ENCODE data around the gene UBE2D1.

Gene UBE2D1

GRCh38 chr10:58341947-58342346 lies 7.1 kb downstream of the UBE2D1 start:
- DNase-seq: no peak

DNA sequence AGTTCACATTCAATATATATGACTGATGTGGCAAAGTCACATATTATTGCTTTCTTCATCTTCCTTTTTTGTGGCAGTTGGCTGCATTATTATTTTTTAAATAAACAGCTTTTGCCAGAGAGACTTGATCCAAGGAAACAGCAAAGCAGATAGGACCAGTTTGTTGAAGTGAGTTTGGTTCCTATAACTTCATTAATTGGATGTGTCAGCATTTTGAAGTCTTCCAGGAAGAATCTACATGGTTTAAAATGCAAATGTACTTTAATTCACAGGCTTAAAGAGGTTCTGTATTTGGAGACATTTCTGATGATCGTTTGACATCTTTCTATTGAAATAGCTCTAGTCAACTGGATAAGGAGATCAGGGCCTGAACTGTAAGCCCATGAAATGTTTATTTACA lies 13.2 kb downstream of the UBE2D1 start:
- no peak for DNase-seq

DNA sequence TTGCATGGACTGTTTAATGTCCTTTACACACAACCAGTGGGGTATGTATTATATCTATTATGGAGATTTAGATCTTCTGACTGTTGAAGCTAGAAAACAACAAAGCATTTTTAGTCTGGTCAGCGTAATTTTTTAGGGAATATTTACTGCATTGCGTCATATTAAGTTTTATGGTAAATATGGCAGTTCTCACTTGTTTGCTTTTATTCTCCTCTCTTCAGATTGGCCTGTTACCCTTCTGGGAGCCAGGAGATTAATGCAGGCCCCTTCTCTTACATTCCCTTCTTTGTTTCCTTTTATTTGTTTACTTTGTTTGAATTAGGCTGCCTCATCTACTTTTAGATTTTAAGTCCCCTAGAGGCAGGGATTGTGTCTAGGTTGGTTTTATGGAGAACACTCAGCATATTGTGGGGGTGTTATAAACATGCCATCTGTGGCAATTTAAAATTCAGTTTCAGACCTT lies 13.8 kb downstream of the UBE2D1 start:
- DNase-seq: no peak

- DNase-seq: no peak
These were observed 15.2 kb downstream of the UBE2D1 start for GRCh38 chr10:58350023-58350422.

DNA sequence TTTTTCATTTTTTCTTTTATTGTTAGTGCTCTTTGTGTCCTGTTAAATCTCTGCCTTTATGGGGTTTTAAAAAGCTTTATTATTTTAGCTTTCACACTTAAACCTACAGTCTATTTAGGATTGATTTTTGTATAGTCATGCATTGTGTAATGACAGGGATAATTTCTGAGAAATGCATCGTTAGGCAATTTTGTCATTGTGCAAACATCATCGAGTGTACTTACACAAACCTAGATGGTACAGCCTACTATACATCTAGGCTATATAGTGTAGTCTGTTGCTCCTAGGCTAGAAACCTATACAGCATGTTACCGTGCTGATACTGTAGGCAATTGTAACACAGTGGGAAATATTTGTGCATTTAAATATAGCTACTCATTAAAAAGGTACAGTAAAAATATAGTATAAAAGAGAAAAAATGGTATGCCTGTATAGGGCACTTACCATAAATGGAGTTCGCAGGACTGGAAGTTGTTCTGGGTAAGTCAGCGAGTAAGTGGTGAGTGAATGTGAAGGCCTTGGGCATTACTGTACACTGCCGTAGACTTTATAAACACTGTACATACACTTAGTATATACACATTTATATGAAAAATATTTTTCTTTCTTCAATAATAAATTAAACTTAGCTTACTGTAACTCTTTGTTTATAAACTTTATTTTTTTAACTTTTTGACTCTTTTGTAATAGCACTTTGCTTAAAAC lies 16.0 kb downstream of the UBE2D1 start:
- no peak for DNase-seq

- DNase-seq: no peak
These were observed 17.1 kb downstream of the UBE2D1 start for GRCh38 chr10:58351616-58352578.

DNA sequence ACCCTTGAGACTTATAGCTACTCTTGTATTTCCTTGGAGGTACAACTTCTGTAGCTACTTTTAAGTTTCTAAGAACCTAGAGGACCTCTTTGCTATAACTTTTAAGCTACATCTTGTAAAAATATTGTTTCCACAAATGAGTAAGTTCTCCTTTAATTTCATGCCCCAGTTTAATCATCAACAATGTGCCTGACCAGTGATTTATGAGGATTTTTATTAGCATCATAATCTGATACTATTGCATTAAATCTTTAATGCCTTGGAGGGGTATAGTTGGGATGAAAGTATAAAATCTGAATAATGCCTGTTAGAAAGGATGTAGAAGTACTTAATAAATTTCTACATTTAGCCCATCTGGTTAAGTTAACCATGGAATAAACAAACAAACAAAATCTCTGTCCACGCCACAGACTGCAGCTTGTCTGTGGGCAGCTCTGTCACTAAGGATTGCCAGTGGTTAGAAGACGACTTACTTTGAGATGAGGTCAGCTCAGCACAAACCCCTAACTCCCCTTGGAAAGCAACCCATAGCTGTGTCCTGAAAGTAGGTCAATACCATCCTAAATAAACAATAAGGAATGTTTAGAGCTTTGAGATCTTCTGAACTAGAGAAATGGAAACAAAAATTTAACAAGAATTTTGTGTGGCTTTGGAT lies 18.3 kb downstream of the UBE2D1 start:
- no peak for DNase-seq

GRCh38 chr10:58356756-58357155 lies 21.9 kb downstream of the UBE2D1 start:
- DNase-seq: no peak

- DNase-seq: no peak
These were observed 23.6 kb downstream of the UBE2D1 start for GRCh38 chr10:58358314-58358933.

DNA sequence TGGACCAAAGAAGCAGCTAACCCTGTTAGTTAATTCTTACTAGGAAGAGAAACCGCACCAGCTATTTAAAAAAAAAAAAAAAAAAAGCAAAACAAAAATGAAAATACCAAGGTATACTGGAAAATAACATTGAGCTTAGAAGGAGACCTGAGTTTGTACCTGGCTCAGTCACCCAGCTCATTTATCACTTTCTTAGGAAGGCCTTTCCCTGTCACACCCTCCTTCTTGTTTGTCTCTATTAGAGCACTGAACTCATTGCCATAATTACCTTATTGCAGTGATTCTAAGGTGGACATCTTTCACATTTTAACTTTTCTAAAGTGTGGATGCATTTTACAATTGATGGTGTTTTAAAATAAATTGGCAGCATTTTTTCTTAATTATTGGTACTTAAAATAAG lies 24.1 kb downstream of the UBE2D1 start:
- no peak for DNase-seq

GRCh38 chr10:58359541-58359940 lies 24.7 kb downstream of the UBE2D1 start:
- DNase-seq: no peak

- no peak for DNase-seq
These were observed 25.7 kb downstream of the UBE2D1 start for GRCh38 chr10:58360412-58361004.

DNA sequence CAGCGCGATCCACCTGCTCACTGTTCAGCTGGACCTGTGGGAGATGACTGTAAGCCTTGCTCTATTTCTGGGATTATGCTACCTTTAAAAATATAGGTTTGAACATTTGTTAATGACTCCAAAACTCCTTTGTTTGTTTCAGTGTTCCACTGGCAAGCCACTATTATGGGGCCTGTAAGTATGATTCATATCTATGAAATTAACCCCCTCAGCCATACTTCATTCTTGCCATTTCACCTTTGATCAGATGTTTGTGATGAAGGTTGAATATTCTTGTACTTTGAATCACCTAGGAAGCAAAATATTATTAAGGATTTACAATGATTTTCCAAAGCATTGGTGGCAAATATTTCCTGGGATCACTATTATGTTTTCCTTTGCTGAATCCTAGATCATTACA lies 26.5 kb downstream of the UBE2D1 start:
- no peak for DNase-seq

GRCh38 chr10:58362027-58362789 lies 27.4 kb downstream of the UBE2D1 start:
- DNase-seq: no peak

GRCh38 chr10:58367069-58367468 lies 32.3 kb downstream of the UBE2D1 start:
- no peak for DNase-seq

DNA sequence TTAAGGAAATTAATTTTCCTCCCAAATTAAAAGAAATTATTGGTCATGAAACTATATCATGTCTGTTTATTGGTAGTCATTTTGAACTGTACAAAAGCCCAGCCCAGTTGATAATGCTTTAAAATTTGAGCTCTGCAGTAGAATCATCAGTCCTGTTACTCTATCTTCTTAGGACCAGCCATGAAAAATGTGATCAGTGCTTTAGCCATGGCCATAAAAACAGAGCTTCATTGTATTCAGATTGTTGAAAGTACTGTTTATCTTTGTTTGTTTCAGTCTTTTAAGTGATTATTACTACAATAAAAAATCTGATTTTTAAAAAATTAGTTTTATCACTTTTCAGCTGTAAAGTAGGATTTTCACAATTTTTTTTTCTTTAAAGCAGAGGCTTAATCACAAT lies 36.7 kb downstream of the UBE2D1 start:
- no peak for DNase-seq

DNA sequence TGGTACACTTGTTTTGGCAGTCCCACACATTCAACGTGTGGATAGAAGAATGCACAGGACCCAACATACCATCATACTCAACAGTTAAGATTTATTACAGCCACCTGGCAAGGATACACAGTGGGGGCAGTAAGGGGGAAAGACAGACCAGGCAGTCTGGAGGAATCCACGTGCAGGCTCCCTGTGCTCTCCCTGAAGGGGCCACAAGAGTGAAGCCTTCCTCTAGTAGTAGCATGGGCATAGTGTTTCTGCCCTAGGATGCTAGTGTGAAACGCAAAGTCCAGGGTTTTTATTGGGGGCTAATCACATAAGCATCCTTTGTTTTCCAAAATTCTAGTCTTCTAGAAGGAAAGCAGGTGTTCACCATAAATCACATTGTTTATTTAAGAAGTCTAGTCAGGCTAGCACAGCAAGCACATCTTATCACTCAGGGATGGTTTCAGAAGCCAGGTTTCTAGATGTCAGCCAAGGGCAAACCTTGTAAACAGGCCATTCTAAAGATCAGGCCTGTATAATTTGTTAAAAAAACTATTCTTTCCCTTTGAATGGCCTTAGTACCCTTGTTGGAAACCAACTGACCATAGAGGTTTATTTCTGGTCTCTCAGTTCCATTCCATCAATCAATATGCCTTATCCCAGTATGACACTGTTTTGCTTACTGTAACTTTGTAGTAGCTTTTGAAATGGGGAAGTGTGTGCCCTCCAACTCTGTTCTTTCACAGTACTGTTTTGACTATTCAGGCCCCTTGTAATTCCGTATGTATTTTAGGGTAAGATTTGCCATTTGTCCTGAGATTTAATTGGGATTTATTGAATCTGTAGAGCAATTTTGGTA lies 38.0 kb downstream of the UBE2D1 start:
- DNase-seq: no peak

DNA sequence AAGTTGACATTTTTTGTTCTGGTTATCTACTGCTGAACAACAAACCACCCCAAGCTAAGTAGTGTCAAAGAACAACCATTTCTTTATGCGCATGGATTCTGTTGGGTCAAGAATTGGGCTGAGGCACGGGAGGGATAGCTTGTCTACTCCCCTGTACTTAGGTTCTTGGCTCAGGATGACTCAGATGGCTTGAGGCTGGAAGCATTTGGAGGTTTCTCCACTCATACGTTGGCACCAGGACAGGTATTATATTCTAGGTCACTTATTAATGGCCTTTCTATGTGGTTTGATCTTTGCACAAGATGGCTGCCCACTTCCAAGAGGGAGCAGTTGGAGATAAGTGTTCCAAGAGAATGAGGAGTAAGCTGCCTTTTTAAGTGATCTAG lies 38.6 kb downstream of the UBE2D1 start:
- DNase-seq: no peak

GRCh38 chr10:58382489-58382995 lies 47.7 kb downstream of the UBE2D1 start:
- DNase-seq: no peak

GRCh38 chr10:58384095-58384494 lies 49.3 kb downstream of the UBE2D1 start:
- DNase-seq: no peak

DNA sequence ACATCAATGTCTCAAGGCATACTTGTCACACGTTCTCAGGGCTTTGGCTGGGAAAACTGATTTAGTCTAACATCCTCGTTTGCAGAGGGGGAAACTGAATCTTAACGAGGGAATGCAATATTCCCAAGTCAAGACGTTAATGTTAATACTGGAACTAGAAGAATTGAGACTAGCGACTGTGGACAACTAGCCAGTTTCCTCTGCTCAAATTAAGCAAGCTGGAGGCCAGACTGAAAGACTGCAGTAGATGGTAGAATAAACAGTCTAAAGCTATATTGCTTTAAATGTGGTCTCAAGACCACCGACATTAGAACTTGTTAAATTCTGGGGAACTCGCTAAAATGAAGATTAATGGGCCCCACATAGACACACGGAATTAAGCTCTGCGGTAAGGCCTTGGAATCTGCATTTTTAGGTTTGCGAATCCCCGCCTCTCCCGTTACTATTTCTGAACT lies 49.8 kb downstream of the UBE2D1 start:
- no peak for DNase-seq

Data from COR-L47 (cell line).